Amniotic epithelial cell (primary cell): ENCODE measurements around the gene TRIM63.
A peak's percentile ranks its signal among the peaks of the same experiment; 100 is the strongest.

Experiments used
- DNase-seq: peaks from one replicate; pipeline ENCODE4 v3.0.0-alpha.2; 2010; ENCODE audit warnings: low read depth

Gene TRIM63

GRCh38 chr1:26084844-26085243 is 17.4 kb upstream of the TRIM63 start:
- DNase-seq = no peak

DNA sequence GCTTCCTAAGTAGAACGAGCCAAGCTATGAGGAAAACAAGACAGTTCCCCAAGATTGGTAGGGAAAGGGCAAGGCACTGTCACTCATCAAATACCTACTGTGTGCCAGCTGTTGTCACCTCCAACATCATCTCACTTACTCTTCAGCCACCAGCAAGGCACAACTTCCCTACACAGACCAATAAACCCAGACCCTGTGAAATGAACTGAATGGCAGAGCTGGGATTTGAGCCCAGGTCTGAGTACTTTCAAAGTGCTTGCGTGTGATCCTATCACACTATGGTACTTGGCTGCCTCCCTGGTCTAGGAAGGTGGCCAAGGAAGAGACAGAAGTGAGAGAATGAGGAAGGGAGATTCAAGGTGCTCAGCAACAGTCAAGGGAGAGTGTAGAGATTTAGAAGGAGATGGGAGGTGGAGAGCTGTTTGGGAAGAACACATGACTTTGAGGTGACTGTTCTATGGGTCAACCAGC is 16.7 kb upstream of the TRIM63 start:
- no peak for DNase-seq

GRCh38 chr1:26083208-26083607 is 15.8 kb upstream of the TRIM63 start:
- DNase-seq = peak; percentile 62

GRCh38 chr1:26082020-26082350 is 14.6 kb upstream of the TRIM63 start:
- no peak for DNase-seq

DNA sequence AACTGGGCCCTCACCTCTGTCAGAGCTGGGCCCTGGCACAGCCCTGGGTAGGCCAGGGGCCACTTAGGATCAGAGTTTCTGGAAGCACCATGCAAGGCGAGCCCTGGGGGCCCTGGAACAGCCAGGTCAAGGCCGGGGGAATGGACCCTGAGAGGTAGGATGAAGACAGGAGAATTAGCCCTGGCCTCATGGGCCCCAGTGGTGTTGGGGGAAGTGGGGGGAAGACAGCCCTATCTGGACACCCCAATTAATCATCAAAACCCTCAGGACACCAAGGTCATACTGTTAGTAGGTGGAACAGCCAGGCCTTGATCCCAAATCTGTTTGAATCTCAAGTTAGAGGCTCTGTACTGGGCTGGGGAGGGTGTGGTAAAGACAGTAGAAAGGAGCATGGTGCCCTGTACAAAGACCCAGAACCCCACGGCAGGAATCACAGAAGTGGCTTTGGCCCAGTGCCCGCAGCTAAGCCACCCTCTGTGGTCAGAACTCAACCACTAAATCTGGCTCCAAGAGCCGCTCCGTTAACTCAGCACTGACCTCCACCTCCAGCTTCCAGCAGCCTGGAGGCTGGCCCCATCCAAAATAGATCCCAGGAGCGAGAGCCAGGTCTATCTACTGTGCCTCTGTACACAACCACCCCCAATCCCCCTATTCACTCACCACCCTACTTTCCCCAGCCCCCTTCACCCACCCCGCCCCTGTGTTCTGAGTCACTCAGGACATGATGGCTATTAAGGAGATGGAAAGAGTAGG is 14.0 kb upstream of the TRIM63 start:
- DNase-seq = no peak

DNA sequence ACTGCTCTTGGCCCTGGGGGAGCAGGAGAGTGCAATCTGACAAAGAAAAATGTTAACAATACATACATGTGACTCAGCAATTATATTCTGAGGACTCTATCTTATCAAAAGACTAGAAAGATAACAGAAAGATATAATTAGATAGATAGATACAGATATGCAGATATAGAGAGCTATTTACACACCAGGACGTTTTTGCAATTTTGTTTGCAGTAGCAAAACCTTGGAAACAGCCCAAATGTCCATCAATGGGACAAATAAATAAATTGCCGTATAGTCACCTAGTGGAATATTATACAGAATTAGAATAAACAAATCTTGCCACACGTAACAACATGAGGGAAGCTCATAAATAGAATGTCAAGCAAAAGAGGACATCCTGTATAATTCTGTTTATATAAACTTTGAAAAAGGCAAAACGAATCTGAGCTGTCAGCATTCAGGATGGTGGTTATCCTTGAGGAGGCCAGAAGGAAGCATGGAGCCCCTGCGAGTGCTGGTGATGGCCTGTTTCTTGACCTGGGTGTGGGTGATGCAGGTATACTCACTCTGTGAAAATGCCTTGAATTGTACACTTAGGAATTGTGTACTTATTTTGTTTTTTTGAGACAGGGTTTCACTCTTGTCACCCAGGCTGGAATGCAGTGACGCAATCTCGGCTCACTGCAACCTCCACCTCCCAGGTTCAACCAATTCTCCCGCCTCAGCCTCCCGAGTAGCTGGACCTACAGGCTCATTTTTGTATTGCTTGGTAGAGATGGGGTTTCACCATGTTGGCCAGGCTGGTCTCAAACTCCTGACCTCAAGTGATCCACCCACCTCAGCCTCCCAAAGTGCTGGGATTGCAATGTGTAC is 12.8 kb upstream of the TRIM63 start:
- no peak for DNase-seq

GRCh38 chr1:26079178-26079563 is 11.7 kb upstream of the TRIM63 start:
- no peak for DNase-seq

DNA sequence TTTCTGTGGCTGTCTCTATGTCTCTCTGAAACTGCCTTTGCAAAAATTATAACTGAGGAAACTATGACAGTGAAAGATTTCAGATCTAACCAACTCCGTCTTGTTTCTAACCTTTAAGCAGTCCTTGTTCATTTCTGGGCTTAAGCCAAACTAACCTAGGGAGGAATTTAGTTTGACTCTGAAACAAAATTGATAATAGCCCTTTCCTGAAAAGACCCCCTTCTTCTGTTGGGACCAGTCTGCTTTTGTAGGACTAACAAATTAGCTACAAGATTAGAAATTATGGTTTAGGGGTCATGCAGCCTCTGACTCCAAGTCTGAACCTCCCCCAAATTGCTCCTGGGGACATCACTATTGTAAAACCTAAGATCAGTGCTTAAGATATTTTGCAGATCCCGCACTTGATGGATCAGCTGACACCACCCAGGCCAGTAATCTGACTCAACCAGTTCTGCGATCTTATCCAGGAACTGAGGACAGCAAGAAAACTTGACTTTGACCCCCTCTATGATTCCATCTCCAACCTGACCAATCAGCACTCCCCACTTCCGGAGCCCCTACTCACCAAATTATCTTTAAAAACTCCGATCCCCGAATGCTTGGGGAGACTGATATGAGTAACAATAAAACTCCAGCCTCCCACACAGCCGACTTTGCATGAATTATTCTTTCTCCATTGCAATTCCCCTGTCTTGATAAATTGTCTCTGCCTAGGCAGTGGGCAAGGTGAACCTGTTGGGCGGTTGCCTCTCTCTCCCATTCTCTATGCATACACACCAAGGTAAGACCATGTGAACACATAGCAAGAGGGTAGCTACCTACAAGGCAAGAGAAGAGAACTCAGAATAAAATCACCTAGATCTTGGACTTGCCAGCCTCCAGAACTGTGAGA is 11.1 kb upstream of the TRIM63 start:
- DNase-seq = peak; percentile 21

GRCh38 chr1:26077524-26077923 is 10.1 kb upstream of the TRIM63 start:
- DNase-seq = no peak

GRCh38 chr1:26075421-26076144 is 8.2 kb upstream of the TRIM63 start:
- DNase-seq = no peak

- DNase-seq = no peak
Observed at GRCh38 chr1:26072305-26072704, 4.9 kb upstream of the TRIM63 start.

DNA sequence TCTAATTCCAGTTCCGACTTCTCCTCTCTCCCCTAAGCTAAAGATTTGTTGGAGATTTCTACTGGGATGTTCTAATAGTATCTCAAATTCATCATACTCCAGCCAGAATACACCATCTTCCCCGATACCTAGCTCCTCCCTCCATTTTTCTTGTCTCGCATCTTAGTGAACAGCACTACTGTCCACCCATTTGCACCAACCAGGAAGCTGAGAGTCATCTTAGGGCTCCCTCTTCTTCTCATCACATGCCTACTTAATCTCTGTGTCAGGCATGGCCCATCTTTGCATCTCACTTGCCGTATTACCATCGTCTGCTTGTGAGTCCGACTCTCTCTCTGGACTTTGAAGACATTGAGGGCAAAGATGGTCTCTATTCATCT is 3.5 kb upstream of the TRIM63 start:
- DNase-seq = no peak

GRCh38 chr1:26070296-26070962 is 3.0 kb upstream of the TRIM63 start:
- no peak for DNase-seq

DNA sequence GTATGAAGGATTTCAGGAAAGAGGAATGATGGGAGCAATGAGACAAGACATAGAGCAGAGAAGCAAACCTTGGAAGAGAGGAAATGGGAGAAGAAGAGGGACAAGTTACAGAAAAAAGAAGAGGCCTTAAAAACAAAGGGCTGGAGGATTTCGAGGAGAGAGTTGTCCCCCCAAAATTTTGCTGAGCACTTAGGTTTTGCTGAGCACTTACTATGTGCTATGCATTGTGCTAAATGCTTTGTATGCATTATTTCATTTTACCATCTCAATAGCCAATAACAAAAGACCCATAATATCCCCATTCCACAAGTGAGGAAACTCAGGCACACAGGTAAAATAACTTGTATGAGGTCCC is 2.5 kb upstream of the TRIM63 start:
- DNase-seq = no peak

GRCh38 chr1:26066857-26067256 is 573 bp downstream of the TRIM63 start:
- peak; percentile 69 for DNase-seq

DNA sequence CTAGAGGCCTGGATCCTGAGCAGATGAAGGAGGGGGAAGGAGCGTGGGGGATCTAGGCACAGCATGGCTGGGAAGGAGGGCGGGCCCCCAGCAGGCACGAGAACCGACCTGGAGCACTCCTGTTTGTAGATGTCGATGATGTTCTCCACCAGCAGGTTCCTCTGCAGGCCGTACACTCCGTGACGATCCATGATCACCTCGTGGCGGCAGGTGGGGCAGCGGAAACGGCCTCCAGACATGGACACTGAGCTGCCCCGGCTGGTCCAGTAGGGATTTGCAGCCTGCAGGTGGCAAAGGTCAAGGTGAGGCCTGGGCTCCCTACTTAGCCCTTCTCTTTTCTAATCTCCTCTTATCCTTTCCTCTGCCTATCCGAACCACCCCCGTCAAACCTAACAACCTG is 1.3 kb downstream of the TRIM63 start:
- DNase-seq = no peak

- no peak for DNase-seq
Observed at GRCh38 chr1:26064553-26064952, 2.9 kb downstream of the TRIM63 start.

DNA sequence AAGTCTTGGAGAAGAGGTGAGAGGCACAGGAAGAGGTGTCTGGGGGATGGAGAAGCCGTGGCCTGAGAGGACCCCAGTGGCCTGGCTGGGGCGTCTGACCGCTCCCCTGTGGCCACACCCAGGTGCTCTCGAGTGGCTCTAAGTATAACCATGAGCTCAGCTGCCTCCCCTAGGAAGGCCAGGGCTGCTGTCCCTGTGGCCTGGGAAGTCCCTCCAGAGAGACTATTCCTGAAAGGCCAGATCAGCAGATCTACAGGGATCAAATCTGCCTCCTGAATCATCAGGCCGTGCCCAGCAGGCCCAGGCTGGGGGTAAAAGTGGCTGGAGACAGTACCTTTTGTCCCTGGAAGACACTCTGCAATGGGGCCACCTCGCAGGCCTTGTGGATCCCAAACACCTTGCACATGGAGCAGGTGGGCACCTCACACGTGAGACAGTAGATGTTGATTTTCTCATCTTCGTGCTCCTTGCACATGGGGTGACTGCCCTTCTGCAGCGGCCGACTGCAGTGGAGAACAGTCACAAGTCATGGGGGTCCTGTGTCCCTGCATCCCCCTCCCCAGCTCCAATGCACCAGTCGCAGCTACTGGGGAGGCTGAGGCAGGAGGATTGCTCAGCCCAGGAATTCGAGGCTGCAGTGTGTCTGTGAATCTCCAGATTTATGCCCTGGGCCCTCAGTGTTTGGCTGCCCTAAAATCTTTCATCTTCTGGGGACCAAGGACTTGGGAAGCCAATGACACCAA is 6.4 kb downstream of the TRIM63 start:
- no peak for DNase-seq

DNA sequence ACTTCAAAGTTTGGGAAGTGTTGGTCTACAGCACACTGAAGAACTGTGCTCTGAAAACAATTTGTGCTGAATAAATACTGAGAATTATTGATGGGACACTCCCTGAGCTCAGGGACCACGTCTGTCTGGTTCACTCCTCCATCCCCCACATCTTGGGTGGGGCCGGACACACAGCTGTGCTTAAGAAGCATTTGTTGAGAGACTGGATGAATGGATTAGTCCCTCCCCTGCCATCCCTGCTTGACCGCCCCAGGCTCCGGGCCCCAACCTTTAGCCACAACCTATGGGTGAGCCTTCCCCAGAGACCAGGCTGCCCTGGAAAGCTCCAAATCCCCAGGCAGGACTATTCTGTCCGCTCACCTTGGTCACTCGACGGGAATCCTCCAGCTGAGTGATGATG is 7.5 kb downstream of the TRIM63 start:
- no peak for DNase-seq

DNA sequence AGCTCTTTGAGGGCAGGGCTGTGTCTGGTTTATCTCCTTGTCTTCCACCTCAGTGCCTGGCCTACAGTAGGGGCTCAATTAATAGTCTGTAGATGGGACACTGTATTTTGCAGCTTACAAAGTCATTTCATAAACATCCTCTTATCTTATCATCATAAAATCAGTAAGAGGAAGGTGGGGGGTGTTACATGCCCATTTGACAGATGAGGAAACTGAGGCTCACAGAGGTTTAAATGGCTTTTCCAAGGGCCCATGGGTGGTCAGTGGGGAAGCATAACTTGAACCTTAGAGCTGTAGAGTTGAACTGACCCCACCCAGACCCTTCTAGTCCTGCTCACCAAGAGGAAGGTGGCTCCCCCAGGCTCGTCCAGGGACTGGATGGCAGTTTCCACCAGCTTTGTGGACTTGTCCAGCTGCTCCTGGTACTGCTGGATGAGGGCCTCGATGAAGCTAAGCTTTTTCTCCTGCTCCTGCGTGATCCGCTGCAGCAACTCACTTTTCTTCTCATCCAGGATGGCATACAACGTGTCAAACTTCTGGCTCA is 9.3 kb downstream of the TRIM63 start:
- DNase-seq = no peak
